GM19395 (cell line): Measurements from ENCODE around the gene MPPED1.

Experiments
- ATAC-seq: cut with Tn5 transposase; IDR thresholded peaks from one replicate; pipeline ENCODE4 v1.9.1; 2021; ENCODE audit warnings: mild to moderate bottlenecking, moderate library complexity; ENCODE audit not compliant: unreplicated experiment

MPPED1 gene

GRCh38 chr22:43409800-43410199 lies 2.0 kb upstream of the MPPED1 start:
- ATAC-seq, result no peak

GRCh38 chr22:43411040-43411868 lies 560 bp upstream of the MPPED1 start:
- no peak for ATAC-seq

GRCh38 chr22:43412808-43413795 lies 1.3 kb downstream of the MPPED1 start:
- no peak for ATAC-seq

DNA sequence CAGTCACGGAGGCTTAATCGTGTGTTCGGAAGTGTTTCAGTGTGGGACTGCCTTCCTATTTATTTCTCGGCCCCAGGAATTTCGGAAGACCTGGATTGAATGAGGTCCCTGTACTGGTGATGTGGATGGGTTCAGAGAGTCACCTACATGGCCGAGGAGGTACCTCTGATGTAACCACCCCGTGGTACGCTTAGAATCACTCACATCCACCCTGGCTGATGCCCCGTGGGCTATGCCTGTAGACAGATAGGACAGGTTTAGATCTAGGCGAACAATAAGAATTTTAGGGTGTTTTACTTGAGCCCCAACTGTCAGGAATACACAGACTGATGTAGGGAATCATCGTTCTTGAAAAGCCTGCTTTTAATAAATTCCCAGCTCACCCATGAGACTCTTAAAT lies 2.0 kb downstream of the MPPED1 start:
- no peak for ATAC-seq

DNA sequence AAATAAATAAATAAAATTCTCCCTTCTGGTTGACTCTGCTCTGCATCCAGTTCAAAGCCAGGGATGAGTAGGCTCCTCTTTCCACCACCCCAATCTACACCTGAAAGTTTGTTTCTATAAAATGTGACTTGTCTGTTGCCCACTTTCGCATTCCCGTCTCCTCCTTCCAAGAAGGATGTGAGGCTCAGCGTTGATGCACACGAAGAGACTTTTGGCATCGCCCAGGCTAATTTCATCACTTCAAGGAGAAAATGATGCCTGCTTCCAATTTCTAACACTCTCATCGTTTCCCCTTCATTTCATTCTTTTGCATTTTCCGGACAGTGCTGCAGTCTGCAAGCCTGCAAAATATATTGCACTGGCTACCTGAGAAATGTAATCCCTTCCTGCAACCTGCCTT lies 3.9 kb downstream of the MPPED1 start:
- no peak for ATAC-seq

DNA sequence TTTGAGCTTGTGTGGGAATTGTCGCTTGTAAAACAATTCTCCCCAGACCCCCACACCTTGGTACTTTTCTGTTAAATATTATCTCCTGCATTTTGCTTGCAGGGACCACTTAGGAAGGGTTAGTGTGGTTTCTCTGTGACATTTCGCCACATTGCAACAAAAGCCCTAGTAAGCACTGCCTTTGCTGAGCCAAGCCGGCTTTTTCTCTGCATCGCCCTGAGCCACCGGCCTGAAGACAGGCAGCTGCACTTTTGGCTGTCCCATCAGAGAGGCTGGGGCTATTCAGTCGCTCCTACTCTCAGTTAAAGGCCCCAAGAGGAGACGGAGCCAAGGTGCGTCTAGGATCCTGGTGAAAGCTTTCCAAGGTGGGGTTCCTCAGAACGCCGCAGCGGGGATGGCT lies 5.7 kb downstream of the MPPED1 start:
- no peak for ATAC-seq

DNA sequence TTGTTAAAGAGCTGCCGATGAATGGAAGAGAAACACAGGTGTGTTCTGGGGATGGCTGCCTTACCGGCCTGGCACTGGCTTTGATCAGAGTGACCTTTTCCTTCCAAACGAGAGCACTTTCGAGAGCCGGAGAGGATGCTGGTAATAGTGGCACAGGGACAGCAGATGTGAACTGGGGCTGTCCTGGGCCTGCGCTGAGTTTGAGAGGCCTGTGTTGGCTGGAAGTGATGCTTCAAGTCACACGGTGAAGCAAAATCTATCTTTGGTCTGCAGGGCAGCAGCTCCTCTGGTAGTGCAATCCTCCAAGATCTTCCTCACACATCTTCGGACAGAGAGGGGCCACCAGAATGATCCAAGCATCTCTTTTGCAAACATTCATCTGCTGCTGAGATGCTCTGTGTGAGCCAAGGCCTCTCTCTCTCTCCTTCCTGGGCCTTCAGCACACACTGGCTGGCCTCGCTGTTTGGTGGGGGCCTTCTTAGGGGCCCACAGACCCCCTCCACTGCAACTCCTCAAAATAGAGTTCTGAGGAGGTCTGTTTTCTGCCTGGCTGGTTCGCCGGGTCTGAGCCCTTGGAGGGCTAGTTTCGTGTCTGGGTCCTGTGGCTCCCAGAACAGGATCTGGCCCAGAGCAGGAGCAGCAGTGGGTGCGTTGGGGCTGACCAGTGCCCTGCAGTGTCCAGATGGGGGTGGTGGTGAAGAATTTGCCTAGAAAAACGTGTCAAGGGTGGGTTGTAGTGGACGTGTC lies 6.4 kb downstream of the MPPED1 start:
- ATAC-seq, result no peak

DNA sequence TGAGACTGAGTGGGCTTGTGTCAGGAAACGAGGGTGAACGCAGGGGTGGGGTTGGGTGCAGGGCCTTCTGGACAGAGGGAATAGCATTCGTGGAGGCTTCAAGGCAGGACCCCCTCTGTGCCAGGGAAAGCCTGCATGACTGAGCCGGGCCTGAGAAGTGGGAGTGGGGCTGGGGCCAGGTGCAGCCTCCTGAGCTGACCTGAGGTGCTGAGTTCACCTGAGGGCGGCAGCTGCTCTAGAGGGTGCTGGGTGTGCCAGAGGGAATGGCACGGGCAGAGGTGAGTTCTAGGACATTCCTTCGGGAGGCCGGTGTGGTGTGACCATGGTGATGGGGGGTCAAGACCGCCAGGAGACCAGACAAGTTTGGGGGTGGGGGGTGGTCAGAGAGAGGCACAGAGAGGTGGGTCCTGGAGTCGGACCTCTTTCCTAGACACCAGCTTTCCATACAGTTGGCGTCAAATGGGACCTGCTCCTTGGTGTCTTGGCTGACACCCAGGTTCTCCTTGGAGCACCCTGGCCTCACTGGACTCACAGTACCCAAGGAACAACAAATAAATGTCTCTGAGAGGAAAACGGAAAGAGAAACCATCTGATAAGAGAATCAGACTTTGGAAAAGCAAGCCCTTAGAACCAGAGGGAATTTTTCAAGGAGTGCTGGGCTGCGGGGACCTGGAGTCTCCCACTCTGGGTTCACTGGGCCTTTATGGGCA lies 7.7 kb downstream of the MPPED1 start:
- no peak for ATAC-seq

DNA sequence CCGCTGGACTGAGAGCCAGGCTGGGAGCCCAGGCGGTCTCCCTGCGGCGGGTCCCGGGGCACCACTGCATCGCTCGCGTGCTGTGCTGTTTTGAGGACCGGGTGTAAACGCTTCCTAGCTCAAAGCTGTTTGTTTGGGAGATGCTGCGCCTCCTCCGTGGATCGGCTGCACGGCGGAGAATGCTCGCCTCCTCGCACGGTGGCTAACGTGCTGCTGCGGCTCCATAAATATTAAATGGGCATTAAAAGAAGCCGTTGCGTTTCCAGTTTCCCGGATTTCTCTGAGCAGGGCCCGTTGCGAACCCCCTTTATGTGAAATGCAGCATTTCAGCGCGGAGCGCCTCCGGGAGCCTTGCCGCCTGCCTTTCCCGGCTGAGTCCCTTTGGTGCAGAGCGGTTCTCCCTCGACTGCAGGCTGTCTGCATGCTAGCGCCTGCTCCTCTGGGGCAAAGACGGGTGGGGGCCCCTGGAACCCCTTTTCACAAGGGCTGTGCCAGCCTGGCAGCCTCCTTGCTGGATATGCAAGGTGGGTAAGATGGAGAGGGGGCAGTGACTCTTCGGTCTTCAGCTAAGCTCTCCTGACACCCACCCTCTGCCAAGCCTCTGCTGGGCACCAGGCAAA lies 9.3 kb downstream of the MPPED1 start:
- ATAC-seq, result no peak

DNA sequence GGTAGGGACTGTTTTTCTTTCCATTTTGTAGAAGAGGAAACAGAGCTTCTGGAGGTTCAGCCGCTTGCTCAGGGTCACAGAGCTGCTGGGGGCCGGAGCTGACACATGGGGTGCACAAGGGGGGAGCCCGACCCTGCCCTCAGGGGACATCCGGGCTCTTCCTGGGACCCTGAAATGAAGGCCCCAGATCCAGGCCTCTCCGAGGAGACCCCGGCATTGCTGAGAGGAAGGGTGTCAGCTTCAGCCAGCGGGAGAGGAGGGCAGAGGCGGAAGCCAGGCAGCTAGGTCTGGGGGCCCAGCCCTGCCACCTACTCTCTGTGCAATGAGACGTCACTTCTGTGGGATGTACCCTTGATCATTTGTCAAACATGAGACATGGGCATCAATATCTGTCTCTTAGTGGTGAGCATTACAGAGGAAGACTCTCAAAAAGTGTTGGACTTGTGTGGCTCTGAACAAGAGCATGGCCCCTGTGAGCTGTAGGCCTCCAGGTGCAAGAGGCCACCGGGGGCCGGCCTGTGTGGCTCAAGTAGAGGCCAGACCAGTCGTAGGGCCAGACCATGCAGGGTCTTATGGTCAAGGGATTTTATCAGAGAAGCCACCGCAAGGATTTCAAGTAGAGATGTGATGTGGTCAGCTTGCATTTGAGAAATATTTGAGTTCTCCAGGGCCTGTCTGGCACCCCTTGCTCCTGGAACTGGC lies 10.3 kb downstream of the MPPED1 start:
- no peak for ATAC-seq

DNA sequence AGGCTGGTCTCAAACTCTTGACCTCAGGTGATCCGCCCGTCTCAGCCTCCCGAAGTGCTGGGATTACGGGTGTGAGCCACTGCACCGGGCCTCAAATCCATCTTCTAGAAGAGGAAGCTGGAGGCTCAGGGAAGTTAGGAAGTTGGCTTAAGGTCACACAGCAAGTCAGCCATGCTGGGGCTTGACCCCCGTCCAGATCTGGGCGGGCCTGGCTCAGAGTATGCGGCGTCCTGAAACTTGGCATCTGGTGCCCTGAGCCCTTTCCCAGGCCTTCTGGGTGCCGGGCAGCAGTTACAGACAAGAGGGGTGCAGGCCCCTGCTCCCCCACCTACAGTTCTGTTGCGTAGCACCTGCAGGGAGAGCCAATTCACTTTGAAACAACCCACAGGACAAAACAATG lies 11.2 kb downstream of the MPPED1 start:
- no peak for ATAC-seq

GRCh38 chr22:43424201-43424600 lies 12.4 kb downstream of the MPPED1 start:
- no peak for ATAC-seq

DNA sequence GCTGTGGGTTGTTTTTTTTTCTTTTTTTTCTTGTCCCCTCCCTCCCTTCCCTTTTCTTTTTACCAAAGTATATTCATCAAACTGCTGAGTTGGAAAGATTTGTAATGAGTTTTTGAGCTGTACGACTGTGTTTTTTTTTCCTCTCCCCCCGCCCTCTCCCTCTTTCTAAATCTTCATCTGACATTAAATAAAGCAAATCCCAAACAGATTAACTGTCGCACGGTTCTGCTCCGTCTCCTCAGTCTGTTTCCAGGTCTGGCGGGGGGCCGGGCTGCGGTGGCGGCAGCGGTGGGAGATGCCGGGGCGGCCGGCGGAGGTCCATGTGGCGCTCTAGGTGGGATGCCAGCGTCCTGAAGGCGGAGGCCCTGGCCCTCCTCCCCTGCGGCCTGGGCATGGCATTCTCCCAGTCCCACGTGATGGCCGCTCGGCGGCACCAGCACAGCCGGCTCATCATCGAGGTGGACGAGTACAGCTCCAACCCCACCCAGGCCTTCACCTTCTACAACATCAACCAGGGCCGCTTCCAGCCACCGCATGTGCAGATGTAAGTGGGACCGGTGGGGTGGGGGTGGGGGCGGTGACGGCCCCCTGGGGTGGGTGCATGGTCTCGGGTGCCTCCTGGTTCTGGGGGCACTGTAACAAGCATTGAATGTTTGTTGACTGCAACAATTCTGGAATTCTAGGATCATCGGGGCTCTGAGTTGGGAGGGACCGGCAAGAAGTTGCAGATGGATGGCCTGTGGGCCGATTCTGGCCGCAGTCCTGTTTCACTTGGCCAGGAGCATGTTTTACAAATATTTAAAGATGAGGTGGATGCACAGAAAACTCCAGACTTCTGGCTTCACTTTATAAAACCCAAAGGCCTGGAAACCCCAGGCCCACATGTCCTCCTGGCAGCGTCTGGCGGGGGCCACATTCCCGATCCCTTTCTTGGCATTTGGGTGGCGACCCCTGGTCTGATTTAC lies 13.1 kb downstream of the MPPED1 start:
- ATAC-seq, result no peak

- no peak for ATAC-seq
Observed at GRCh38 chr22:43425976-43426785, 14.4 kb downstream of the MPPED1 start.

DNA sequence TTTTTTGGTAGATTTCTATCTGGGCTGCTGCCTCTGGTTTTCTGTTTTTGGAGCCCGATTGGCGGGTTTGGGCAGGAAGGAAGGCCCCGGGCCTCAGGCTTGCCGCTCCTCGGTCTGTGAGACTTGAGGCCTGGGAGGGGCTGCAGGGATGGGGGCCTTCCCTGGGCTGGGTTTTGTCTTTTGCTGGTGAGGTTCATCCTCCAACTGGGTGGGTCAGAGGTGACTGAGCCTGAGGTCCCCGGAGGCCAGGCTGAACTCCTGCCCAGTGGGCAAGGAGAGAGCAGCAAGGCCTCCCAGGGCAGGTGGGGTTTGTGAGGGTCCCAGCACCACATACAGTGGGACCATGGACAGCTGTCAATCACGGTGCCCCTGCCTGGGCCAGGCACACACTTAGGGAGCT lies 15.0 kb downstream of the MPPED1 start:
- ATAC-seq, result no peak

- ATAC-seq, result no peak
Observed at GRCh38 chr22:43427296-43428004, 15.6 kb downstream of the MPPED1 start.

DNA sequence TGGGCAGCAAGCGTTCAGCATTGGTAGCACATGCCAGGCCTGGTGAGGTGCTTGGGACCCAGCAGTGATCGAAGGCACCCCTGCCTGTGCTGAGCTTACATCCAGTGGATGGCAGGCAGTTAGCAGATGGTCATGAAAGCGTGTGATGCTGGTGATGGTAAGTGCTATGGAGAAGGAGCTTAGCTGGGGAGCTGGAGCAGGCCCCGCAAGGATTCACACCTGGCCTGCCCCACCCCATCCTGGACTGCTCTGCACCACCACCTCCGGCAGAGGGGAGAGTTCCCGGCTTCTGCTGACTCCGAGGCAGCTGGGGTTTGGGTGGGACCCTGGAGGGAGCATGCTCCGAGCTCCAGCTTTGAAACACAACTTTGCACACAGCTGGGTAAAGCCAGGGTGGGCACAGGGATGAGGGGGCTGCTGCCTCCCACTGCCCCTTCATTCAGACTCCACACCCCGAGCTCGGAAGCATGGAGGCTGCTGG lies 16.2 kb downstream of the MPPED1 start:
- ATAC-seq, result no peak
